ENCODE results near the gene CEMIP. TPM values are rescaled to one million over a fixed set of nuclear protein-coding genes. Genes with fewer than 3 reads are reported as not detected.

Gene CEMIP
- total RNA-seq, 2 experiments from 2014 or later, result not detected

- Mint-ChIP-seq H3K27me3 (ENCODE audit: low read depth) (no peaks in the 10 kb centered on the region), H3K36me3 (ENCODE audit: low read depth) (peaks cover 16% of the 10 kb centered on the region), H3K4me3 (peak within 1 kb of the TSS; percentile 99), H3K4me1 (ENCODE audit: low read depth) (peaks cover 57% of the 10 kb centered on the region), H3K9me3 (no peaks in the 10 kb centered on the region), H3K27ac (peak within 1 kb of the TSS; percentile 97)
- intact Hi-C loops (cut with micrococcal nuclease), result loop anchor here (1.0 to 10.0 kb wide), 7 partner anchors 11 to 1058 kb away; partner anchors contain the start of genes ABHD17C, FAH, MEX3B and TLNRD1
- CTCF ChIA-PET, result interaction anchor here (1.7 to 3.5 kb wide), 3 partner anchors 10 to 277 kb away, joined by 5 to 17 read pairs (median 15); no protein-coding TSS in a partner anchor
- peak; percentile 99 for DNase-seq
Observed at GRCh38 chr15:80989518-80990478, 210.6 kb downstream of the CEMIP start, which contains the start of gene MESD. Gene MESD, minus strand, starts transcription at chr15:80989819. Its CDS starts 28 bp downstream, at chr15:80989791.

- Mint-ChIP-seq H3K27ac (no peak overlapping the region), H3K4me1 (ENCODE audit: low read depth) (peaks cover 47% of the 10 kb centered on the region), H3K27me3 (ENCODE audit: low read depth) (no peaks in the 10 kb centered on the region), H3K9me3 (no peaks in the 10 kb centered on the region), H3K36me3 (ENCODE audit: low read depth) (peaks cover 16% of the 10 kb centered on the region), H3K4me3 (no peak overlapping the region)
- CTCF ChIA-PET, result interaction anchor here (0.7 to 2.2 kb wide), 8 partner anchors 9 to 344 kb away, joined by 3 to 17 read pairs (median 4); no protein-coding TSS in a partner anchor
- no peak for DNase-seq
- intact Hi-C loops (cut with micrococcal nuclease), result loop anchor here (2.0 to 10.0 kb wide), 2 partner anchors 14 to 836 kb away; partner anchors contain the start of gene FAH
Observed at GRCh38 chr15:80990955-80991354, 211.8 kb downstream of the CEMIP start.

- CTCF ChIA-PET, result interaction anchor here (0.9 to 2.2 kb wide), 8 partner anchors 9 to 344 kb away, joined by 3 to 17 read pairs (median 4); no protein-coding TSS in a partner anchor
- Mint-ChIP-seq H3K27ac (no peak overlapping the region), H3K4me1 (ENCODE audit: low read depth) (peaks cover 43% of the 10 kb centered on the region), H3K4me3 (no peak overlapping the region), H3K36me3 (ENCODE audit: low read depth) (peaks cover 16% of the 10 kb centered on the region), H3K9me3 (no peaks in the 10 kb centered on the region), H3K27me3 (ENCODE audit: low read depth) (no peaks in the 10 kb centered on the region)
- intact Hi-C loops (cut with micrococcal nuclease), result loop anchor here (2.0 to 10.0 kb wide), 2 partner anchors 15 to 837 kb away; partner anchors contain the start of gene FAH
- peak; percentile 63 for DNase-seq
Observed at GRCh38 chr15:80991421-80991820, 212.3 kb downstream of the CEMIP start.

- no peaks in the 10 kb centered on the region for H3K27me3 Mint-ChIP-seq (ENCODE audit: low read depth)
- no peak for DNase-seq
- intact Hi-C loops (cut with micrococcal nuclease), result loop anchor here (10.0 kb wide), 1 partner anchor 837 kb away; the partner anchor contains the start of gene FAH
- CTCF ChIA-PET, result interaction anchor here (0.5 to 2.2 kb wide), 8 partner anchors 10 to 313 kb away, joined by 3 to 17 read pairs (median 4); no protein-coding TSS in a partner anchor
- no peak overlapping the region for H3K27ac Mint-ChIP-seq
- H3K9me3 Mint-ChIP-seq, result peaks cover under 1% of the 10 kb centered on the region
- peaks cover 12% of the 10 kb centered on the region for H3K36me3 Mint-ChIP-seq (ENCODE audit: low read depth)
- no peak overlapping the region for H3K4me3 Mint-ChIP-seq
- H3K4me1 Mint-ChIP-seq (ENCODE audit: low read depth), result peaks cover 37% of the 10 kb centered on the region
Observed at GRCh38 chr15:80992006-80992405, 212.8 kb downstream of the CEMIP start.

GRCh38 chr15:80992441-80992840 lies 213.3 kb downstream of the CEMIP start:
- CTCF ChIA-PET, result interaction anchor here (0.5 to 1.6 kb wide), 3 partner anchors 26 to 274 kb away, joined by 3 to 8 read pairs (median 3); no protein-coding TSS in a partner anchor
- H3K27me3 Mint-ChIP-seq (ENCODE audit: low read depth), result no peaks in the 10 kb centered on the region
- no peak for DNase-seq
- peaks cover 2% of the 10 kb centered on the region for H3K9me3 Mint-ChIP-seq
- intact Hi-C loops (cut with micrococcal nuclease), result loop anchor here (10.0 kb wide), 1 partner anchor 838 kb away; the partner anchor contains the start of gene FAH
- H3K4me1 Mint-ChIP-seq (ENCODE audit: low read depth), result peaks cover 33% of the 10 kb centered on the region
- peaks cover 11% of the 10 kb centered on the region for H3K36me3 Mint-ChIP-seq (ENCODE audit: low read depth)
- no peak overlapping the region for H3K4me3 Mint-ChIP-seq
- no peak overlapping the region for H3K27ac Mint-ChIP-seq

- H3K4me3 Mint-ChIP-seq, result no peak overlapping the region
- intact Hi-C loops (cut with micrococcal nuclease), result loop anchor here (1.0 to 10.0 kb wide), 4 partner anchors 112 to 841 kb away; partner anchors contain the start of gene FAH
- peaks cover 2% of the 10 kb centered on the region for H3K9me3 Mint-ChIP-seq
- H3K27me3 Mint-ChIP-seq (ENCODE audit: low read depth), result no peaks in the 10 kb centered on the region
- no peak overlapping the region for H3K27ac Mint-ChIP-seq
- H3K4me1 Mint-ChIP-seq (ENCODE audit: low read depth), result peaks cover 23% of the 10 kb centered on the region
- no peaks in the 10 kb centered on the region for H3K36me3 Mint-ChIP-seq (ENCODE audit: low read depth)
- no peak for DNase-seq
- CTCF ChIA-PET, result interaction anchor here (2.2 kb wide), 1 partner anchor 270 kb away, joined by 10 read pairs; no protein-coding TSS in a partner anchor
Observed at GRCh38 chr15:80996247-80996646, 217.1 kb downstream of the CEMIP start.

GRCh38 chr15:80997692-80998091 lies 218.5 kb downstream of the CEMIP start:
- no peak overlapping the region for H3K4me3 Mint-ChIP-seq
- H3K36me3 Mint-ChIP-seq (ENCODE audit: low read depth), result no peaks in the 10 kb centered on the region
- H3K27me3 Mint-ChIP-seq (ENCODE audit: low read depth), result no peaks in the 10 kb centered on the region
- H3K9me3 Mint-ChIP-seq, result peaks cover 2% of the 10 kb centered on the region
- H3K27ac Mint-ChIP-seq, result no peak overlapping the region
- no peak for DNase-seq
- CTCF ChIA-PET, result interaction anchor here (2.5 kb wide), 1 partner anchor 268 kb away, joined by 19 read pairs; no protein-coding TSS in a partner anchor
- intact Hi-C loops (cut with micrococcal nuclease), result loop anchor here (10.0 kb wide), 1 partner anchor 843 kb away; the partner anchor contains the start of gene FAH
- peaks cover 15% of the 10 kb centered on the region for H3K4me1 Mint-ChIP-seq (ENCODE audit: low read depth)

DNA sequence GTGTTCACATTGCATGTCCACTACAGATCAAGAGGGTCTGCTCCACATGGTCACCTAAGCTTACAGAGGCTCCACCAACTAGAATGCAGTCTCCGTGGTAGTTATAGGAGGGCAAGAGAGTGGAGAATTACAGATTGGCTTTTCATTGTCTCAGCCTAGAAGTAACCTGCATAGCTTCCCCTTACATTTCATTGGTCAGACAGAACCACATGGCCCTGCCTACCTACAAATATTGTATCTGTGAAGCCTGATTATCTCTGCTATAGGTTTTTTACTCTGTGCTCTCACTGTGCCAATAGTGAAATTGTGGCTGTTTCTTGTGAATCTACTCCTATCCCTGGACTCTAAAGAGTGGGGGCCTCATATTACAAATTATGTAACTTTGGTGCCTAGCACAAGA lies 219.1 kb downstream of the CEMIP start:
- peak overlapping the region; percentile 17 for H3K27ac Mint-ChIP-seq
- H3K9me3 Mint-ChIP-seq, result peaks cover 2% of the 10 kb centered on the region
- H3K27me3 Mint-ChIP-seq (ENCODE audit: low read depth), result no peaks in the 10 kb centered on the region
- intact Hi-C loops (cut with micrococcal nuclease), result loop anchor here (10.0 kb wide), 1 partner anchor 843 kb away; the partner anchor contains the start of gene FAH
- H3K4me1 Mint-ChIP-seq (ENCODE audit: low read depth), result peaks cover 18% of the 10 kb centered on the region
- CTCF ChIA-PET, result interaction anchor here (2.5 kb wide), 1 partner anchor 268 kb away, joined by 19 read pairs; no protein-coding TSS in a partner anchor
- peaks cover under 1% of the 10 kb centered on the region for H3K36me3 Mint-ChIP-seq (ENCODE audit: low read depth)
- H3K4me3 Mint-ChIP-seq, result no peak overlapping the region
- no peak for DNase-seq

- H3K4me3 Mint-ChIP-seq, result peak overlapping the region; percentile 86
- H3K27me3 Mint-ChIP-seq (ENCODE audit: low read depth), result no peaks in the 10 kb centered on the region
- peaks cover 2% of the 10 kb centered on the region for H3K9me3 Mint-ChIP-seq
- peak overlapping the region; percentile 94 for H3K27ac Mint-ChIP-seq
- DNase-seq, result peak; percentile 83
- intact Hi-C loops (cut with micrococcal nuclease), result loop anchor here (1.0 to 10.0 kb wide), 5 partner anchors 10 to 1048 kb away; partner anchors contain the start of genes BCL2A1, FAH, MESD and MEX3B
- CTCF ChIA-PET, result interaction anchor here (0.8 to 2.5 kb wide), 3 partner anchors 8 to 267 kb away, joined by 3 to 19 read pairs (median 3); no protein-coding TSS in a partner anchor
- H3K36me3 Mint-ChIP-seq (ENCODE audit: low read depth), result peaks cover 11% of the 10 kb centered on the region
- peaks cover 31% of the 10 kb centered on the region for H3K4me1 Mint-ChIP-seq (ENCODE audit: low read depth)
Observed at GRCh38 chr15:80999623-81000036, 220.5 kb downstream of the CEMIP start.

GRCh38 chr15:81000144-81000623 lies 221.0 kb downstream of the CEMIP start:
- peaks cover 36% of the 10 kb centered on the region for H3K4me1 Mint-ChIP-seq (ENCODE audit: low read depth)
- peaks cover 2% of the 10 kb centered on the region for H3K9me3 Mint-ChIP-seq
- peak overlapping the region; percentile 94 for H3K27ac Mint-ChIP-seq
- CTCF ChIA-PET, result interaction anchor here (1.5 kb wide), 1 partner anchor 266 kb away, joined by 3 read pairs; no protein-coding TSS in a partner anchor
- H3K4me3 Mint-ChIP-seq, result peak overlapping the region; percentile 86
- H3K27me3 Mint-ChIP-seq (ENCODE audit: low read depth), result no peaks in the 10 kb centered on the region
- peaks cover 11% of the 10 kb centered on the region for H3K36me3 Mint-ChIP-seq (ENCODE audit: low read depth)
- no peak for DNase-seq
- intact Hi-C loops (cut with micrococcal nuclease), result loop anchor here (1.0 to 5.0 kb wide), 4 partner anchors 11 to 1047 kb away; partner anchors contain the start of genes BCL2A1, MESD and MEX3B

GRCh38 chr15:81000624-81001151 lies 221.5 kb downstream of the CEMIP start, which contains the start of gene TLNRD1:
Gene TLNRD1, plus strand, starts transcription at chr15:81000923. Its CDS starts 1,349 bp downstream, at chr15:81002272.
- peak within 1 kb of the TSS; percentile 86 for H3K4me3 Mint-ChIP-seq
- H3K36me3 Mint-ChIP-seq (ENCODE audit: low read depth), result peaks cover 11% of the 10 kb centered on the region
- CTCF ChIA-PET, result interaction anchor here (1.5 kb wide), 1 partner anchor 266 kb away, joined by 3 read pairs; no protein-coding TSS in a partner anchor
- peak; percentile 92 for DNase-seq
- H3K27me3 Mint-ChIP-seq (ENCODE audit: low read depth), result no peaks in the 10 kb centered on the region
- peak within 1 kb of the TSS; percentile 94 for H3K27ac Mint-ChIP-seq
- intact Hi-C loops (cut with micrococcal nuclease), result loop anchor here (1.0 to 5.0 kb wide), 6 partner anchors 11 to 1047 kb away; partner anchors contain the start of genes BCL2A1, MESD, MEX3B and STARD5
- peaks cover 40% of the 10 kb centered on the region for H3K4me1 Mint-ChIP-seq (ENCODE audit: low read depth)
- H3K9me3 Mint-ChIP-seq, result peaks cover 2% of the 10 kb centered on the region

Measured in activated naive CD4-positive, alpha-beta T cell treated with anti-CD3 and anti-CD28 coated beads for 36 hours (primary cell).